CD4-positive, alpha-beta T cell treated with Interleukin-2 at 100 ng/mL for 4 hours (primary cell): Measurements from ENCODE around the gene SWSAP1.
"Not testable (repeated sequence)": the region's sequence is repeated elsewhere in the genome, so short reads cannot be mapped to it uniquely, and the experiment has no call there.

ENCODE experiments used
- DNase-seq: peaks from one replicate; pipeline ENCODE4 v3.0.0-alpha.2; 2020; ENCODE audit warnings: low spot score

Gene SWSAP1

DNA sequence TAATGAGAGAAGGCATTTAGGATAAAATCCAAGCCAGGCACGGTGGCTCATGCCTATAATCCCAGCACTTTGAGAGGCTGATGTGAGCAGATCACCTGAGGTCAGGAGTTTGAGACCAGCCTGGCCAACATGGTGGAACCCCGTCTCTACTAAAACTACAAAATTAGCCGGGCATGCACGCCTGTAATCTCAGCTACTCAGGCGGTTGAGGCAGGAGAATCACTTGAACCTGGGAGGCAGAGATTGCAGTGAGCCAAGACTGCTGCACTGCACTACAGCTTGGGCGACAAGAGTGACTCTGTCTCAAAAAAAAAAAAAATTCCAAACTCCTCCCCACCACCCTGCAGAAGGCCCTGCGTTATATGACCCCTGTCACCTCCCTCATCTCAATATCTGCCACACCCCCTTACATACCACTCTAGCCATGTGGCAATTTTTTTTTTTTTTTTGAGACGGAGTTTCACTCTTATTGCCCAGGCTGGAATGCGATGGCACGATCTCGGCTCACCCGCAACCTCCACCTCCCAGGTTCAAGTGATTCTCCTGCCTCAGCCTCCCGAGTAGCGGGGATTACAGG lies 4.9 kb downstream of the SWSAP1 start:
- not testable (repeated sequence) for DNase-seq

DNA sequence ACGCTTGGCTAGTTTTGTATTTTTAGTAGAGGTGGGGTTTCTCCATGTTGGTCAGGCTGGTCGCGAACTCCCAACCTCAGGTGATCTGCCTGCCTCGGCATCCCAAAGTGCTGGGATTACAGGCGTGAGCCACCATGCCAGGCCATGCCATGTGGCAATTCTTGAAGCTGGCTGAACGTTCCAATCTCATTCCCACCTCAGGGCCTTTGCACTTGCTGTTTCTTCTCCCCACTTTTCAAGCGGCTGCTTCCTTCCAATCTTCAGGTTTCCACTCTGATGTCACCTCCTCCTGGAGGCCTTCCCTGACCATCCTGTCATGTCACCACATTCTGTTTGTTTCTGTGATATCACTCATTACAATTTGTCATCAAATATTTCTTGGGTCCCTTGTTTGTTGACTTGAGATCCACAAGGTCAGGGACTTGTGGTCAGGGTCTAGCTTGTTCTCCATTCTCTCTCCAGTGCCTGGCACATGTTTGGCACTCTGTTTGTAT lies 5.4 kb downstream of the SWSAP1 start:
- DNase-seq, result no peak

DNA sequence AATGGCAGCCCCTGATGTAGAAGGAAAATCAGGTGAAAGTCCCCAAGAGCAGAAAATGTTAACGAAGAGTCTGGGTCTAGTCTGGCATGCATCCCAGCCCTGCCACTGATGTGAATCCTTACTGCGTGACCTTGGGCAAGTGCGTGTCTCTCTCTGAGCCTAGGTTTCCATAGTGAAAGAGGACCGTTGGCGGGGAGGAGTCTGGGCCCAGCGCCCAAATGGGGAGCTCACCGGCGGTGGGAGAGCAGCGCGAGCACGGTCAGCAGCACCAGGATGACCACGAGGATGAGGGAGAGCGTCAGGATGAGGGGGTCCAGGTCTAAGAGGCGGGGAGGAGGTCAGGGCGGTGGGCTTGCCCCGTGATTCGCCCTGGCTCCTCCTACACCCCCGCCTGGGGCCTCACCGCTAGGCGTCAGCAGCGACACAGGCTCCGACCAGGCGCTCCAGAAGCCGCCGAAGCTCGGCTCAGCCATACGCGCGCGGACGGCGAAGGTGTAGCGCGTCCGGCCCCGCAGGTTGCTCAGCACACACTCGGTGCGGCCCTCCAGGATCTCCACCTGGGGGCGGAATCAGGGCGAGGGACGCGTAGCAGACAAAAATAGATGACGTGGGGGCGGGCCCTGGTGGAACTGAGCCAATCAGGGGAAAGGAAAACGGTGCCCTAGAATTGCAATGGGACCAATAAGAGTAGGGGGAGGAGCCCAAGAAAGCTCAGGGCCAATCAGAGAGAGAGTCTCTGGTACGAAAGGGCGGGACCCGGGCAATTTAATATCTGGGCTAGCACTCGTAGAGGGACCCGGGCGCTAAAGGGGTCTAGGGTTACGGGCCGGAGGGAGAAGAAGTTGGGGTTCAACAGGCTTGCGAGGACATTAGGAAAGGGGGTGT lies 6.4 kb downstream of the SWSAP1 start:
- DNase-seq, result peak; percentile 99

DNA sequence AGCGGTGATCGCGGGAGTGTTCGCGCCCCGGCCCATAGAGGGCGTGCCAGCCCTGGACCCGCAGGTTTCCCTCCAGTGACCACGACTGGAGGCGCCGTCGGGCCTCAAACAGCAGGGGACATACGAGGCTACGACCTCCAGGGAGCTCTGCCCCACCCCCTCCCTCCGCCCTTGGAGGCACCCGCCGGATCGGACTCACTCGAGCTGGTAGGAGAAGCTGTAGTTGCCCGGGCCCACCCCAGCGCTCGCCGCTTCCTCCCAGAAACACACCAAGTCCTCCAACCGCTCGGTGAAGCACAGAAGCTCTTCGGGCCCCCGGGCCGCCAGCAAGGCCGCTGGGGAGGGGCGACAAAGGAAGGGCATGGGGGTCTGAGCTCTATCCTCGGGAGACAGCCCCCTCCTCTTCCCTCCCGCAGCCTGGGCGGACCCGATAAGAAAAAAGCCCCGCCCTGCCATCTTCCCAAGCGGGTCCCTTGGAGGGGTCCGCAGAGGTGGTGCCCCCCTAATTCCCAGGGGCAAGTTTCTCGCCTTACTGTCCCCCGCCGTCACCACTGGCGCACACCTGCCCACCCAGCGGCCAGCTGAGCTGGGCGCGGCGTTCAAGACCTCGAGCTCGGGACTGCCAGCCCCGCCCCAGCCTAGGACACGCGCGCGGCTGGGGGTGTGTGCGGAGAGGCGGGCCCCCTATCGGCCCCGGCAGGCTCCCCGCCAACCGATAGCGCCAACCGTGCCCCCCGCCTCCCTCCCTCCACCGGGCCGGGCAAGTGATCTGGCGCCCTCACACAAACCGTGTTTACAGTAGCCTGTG lies 8.6 kb downstream of the SWSAP1 start:
- peak; percentile 22 for DNase-seq

DNA sequence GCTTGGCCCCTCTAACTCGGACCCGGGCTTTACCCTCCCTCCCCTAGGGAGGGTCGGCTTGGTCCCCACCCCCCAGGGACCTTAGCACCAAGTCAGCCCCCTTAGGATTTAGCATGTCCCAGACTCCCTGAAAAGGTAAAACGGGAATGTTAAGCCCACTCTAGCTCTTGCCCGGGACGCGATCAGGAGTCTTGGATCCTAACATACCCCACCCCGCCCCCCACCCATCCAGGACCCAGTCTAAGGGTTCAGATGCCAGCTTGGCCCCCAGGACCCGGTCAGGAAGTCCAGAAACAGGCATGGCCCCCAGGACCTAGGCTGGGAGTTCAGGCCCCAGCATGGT lies 9.2 kb downstream of the SWSAP1 start:
- DNase-seq, result no peak

DNA sequence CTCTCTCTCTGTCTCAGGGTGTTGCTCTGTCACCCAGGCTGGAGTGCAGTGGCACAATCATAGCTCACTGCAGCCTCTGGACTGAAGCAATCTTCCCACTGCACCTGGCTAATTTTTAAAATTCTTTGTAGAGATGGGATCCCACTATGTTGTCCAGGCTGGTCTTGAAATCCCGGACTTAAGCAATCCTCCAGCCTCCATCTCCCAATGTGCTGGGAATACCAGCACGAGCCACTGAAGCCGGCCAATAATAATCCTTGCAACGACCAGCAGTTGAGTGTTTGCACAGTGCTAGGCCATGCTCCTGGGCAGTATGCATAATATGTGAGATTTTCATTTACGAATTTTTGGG lies 10.3 kb downstream of the SWSAP1 start:
- DNase-seq, result no peak

DNA sequence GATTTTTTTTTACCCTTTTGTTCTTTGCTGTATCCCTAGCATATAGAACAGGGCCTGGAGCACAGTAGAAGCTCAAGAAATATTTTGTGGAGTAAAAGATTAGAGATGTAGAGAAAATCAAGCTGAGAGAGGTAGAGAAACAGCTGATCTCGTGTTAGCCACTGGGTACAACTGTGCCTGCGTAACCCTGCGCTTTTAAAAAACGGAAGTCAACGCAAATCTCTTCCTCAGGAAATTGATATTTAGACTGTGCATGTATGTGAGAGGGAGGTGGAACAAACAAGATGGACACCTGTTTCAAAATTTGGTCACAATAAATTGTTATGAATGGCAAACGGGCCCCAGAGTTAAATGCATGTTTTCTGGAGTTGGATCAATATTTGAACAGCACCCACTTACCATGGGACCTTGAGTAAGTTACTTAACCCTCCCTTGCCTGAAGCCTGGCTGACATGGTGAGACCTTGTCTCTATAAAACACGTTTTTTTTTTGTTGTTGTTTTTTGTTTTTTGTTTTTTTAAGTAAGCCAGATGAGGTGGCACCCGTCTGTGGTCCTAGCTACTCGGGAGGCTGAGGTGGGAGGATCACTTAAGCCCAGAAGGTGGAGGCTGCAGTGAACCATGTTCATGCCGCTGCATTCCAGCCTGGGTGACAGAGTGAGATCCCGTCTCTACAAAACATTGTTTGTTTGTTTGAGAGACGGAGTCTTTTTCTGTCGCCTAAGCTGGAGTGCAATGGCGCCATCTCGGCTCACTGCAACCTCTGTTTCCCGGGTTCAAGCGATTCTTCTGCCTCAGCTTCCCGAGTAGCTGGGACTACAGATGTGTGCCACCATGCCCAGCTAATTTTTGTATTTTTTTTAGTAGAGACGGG lies 12.9 kb downstream of the SWSAP1 start:
- no peak for DNase-seq

DNA sequence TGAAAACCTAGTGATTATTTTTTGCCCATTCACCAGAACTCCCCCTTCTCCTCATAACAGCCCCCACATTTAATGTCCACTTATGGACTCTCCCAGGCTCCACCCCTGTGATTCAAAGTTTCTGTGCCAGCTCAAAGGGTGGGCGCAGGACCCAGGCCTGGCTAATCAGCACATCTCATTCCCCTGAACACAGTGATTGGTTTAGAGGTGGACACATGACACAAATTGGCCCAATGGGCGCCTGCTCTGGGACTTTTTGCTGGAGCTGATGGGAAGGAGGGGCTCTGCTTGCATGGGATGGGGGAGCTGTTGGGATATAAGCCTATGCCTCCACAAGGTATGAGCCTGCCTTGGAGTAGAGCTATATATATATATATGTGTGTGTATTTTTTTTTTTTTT lies 15.9 kb downstream of the SWSAP1 start:
- no peak for DNase-seq

DNA sequence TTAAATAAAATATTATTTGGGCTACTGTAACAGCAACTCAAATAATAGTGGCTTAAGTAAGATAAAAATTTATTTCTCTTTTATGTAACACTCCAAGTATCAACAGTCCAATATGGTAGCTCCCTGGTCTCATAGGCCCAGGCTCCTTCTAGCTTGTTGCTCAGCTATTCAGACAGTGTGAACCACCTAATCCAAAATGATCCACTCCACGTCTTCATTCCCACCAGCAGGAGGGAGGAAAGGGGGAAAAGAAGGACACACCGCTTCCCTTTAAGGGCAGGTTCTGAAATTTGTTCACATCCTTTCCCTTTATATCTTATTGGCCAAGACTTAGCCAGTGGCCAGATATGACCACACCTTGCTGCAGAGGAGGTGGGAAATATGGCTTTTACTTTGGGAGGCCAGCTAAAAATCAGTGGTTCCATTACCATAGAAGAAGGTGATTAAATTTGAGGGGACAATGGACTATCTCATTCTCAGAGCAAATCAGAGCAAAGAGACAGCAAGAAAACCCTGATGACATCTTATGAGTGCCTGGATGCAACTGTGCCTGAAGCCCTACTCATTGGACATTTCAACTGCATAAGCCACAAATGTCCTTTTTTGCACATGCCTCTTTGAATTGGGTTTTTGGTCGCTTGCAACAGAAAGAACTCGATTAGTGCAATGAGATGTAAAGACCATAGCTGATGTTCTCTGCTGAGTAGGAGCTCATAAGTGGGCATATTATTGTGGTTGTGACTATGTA lies 16.6 kb downstream of the SWSAP1 start:
- DNase-seq, result no peak

DNA sequence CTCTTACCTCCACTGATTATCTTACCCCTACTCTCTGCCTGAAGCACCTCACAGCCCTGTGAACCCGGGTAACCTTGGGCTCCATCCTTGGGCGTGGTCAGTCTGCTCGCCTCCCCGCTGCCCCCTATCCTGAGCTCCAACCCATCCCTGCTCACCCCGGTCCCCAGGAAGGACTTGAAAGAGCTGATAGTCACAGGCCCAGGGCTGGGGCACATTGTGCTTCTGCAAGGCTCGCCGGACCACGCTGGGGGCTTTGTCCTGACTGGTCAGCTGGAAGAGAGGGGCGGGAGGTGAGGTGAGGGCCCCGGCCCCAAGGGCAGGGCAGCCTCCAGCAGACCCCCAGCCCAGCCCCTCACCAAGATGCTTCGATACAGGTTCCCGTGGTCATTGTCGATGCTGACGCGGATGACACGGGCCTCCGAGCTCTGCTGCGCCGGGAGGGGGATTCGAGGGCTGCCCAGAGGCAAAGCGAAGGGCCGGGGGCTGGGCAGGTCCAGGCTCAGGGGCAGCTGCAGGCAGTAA lies 22.7 kb downstream of the SWSAP1 start:
- no peak for DNase-seq

DNA sequence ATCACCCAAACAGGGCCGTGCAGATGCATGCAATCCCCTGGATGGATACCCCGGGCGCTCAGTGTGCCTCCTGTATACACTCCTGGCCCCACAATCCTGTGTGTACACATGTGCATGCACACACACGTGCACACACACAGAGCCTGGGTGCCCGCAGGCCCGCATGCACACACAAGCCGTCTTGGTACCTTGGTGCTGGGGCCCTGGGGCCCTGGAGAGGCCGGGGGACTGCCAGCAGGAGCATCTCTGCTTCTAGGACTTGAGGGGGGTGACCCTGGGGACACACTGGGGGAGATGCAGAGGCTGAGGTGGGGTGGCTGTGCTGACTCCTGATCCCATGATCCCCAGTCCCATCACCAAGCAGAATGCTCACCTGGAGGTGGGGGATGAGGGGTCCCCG lies 25.2 kb downstream of the SWSAP1 start:
- no peak for DNase-seq

DNA sequence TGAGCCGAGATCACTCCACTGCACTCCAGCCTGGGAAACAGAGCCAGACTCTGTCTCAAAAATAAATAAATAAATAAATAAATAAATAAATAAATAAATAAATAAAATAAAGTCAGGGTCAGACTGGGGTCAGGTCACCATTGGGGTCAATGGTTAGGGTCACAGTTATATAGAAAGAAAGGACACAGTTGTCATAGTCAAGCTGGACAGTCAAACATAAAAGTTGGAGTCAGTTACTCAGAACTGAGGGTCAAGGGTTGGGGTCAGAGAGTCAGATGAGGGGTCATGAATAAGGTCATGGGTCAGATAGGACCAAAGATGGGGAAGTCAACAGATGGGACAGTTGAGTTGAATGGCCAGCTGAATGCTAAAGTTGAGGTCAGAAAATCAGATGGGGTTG lies 26.3 kb downstream of the SWSAP1 start:
- DNase-seq, result no peak

DNA sequence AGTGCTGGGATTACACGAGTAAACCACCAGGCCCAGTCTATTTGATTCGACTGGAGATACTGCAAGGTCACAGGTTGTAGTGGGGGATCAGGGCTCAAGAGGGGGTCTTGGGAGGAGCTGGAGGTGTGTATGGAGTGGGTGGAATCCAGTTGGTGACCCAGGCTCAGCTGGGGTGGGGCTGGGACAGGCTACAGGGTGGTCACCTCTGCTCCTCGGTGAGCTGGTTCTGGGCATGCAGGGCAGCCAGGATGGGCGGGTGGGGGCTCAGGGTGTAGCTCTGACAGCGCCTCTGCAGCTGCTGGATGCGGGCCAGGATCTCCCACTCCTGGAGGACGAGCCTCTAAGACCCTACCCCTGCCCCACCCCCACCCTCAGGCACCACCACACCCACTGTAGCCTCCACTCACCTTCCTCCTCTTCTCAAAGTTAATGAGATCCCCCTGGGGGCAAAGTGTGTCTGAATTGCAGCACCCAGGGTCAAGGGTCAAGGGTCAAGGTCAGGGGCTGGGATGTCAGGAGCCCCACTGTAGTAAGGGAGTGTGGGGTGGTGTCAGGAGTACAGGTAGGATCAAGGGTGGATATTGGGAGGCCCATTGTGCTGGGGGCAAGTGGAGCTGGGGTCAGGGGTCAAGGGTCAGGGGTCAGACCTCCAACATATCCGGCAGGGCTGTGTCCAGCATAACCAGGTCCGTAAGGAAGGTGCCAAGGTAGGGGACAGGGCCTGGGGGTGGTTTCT lies 27.5 kb downstream of the SWSAP1 start:
- no peak for DNase-seq

DNA sequence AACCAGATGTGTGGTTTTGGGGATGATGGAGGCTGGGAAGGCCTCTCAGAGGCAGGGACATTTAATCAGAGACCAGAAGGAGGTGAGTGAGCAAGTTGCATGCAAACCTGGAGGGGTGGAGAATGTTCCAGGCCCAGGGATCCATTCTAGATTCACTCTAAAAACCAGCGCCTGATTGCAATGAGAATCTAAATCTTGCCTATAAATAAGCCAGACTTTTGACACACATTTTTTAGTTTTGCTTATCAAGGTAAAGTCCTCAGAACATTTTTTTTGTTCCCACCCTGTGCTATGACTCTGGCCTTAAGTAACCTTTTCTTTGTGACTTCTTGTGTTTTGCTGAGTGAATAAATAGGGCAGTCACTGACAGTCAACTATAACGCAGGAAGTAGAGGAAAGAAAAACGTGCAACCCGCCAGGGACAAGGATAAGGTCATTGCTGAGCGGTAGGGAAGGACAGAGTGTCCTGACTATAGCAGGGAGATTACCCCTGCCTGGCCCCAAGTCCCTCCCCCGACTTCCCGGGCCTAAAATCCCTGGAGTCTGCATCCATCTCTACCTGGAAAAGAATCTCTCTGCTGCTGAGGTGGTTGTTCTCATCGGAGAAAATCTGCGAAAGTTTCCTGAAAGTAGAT lies 30.2 kb downstream of the SWSAP1 start:
- DNase-seq, result no peak

DNA sequence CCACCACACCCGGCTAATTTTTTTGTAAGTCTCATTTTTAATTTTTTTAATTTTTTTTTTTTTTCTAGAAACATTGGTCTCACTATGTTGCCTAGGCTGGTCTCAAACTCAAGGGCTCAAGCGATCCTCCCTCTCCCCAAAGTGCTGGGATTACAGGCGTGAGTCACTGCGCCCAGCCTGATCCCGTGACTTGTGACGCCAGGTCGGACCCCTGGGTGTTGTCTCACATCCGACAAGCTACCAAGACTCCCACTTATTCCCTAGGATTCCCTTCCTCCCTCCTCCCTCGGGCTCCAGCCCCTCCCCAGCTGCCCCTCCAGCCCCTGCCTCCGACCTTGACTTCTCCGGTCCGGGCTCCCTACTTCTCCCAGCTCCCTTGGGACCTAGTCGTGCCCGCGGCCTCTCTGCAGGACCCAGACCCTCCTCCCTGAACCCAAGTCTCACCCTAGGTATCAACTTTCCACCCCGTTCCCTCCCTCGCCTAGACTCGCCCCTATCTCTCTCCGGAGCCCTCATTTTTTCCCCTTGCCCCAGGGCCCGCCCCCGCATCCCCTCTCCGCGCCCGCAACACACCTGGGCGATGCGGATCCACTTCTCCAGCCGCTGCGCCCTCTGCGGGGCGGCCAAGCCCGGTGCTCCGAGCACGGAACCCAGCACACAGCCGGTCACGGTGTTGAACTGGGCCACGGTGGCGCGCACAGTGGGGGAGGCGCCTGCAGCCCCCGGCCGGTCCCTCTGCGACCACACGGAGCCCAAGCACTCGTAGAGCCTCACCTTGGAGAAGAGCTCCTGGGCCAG lies 31.6 kb downstream of the SWSAP1 start:
- DNase-seq, result no peak

DNA sequence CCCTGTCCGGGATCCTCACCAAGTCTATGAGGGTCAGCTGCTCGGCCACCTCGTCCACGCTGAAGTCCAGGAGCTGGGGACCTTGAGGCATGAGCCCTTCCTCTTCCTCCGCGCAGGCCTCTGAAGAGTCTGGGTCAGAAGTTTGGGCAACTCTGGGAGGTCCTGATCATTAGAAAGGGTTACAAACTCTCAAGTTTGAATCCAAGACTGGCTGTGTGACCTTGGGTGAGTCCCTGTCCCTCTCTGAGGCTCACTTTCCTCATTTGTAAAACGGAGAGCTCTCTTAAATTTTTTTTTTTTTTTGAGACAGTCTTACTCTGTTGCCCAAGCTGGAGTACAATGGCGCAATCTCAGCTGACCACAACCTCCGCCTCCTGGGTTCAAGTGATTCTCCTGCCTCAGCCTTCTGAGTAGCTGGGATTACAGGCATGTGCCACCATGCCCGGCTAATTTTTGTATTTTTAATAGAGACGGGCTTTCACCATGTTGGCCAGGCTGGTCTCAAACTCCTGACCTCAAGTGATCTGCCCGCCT lies 32.3 kb downstream of the SWSAP1 start:
- DNase-seq, result not testable (repeated sequence)

DNA sequence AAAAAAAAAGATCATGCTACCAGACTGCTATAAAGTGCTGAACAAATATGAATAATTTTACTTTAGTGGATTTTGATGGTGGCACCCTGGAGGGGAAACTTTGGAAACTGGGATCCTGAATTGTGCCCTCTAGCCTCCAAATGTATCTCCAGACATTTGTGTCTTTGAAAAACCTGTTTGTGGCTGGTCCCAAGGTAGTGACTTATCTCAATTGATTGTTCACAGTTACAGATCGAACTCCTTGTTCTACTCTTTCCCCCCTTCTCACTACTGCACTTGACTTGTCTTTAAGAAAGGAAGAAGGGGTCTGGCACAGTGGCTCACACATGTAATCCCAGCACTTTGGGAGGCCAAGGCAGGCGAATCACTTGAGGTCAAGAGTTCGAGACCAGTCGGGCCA lies 34.1 kb downstream of the SWSAP1 start:
- no peak for DNase-seq

DNA sequence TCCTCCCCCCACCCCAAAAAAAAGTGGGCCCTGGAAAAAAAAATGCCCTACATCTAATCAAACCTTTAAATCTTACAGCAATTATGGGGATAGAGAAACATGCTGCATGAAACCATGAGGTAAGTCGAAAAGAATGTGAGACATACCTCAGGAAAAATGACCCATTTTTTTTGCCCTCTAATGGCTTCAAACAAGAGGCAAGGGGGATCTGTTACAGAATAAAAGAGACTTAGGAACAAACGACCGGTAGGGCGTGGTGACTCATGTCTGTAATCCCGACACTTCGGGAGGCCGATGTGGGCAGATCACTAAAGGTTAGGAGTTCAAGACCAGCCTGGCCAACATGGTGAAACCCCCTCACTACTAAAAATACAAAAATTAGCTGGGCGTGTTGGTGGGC lies 36.2 kb downstream of the SWSAP1 start:
- DNase-seq, result no peak

DNA sequence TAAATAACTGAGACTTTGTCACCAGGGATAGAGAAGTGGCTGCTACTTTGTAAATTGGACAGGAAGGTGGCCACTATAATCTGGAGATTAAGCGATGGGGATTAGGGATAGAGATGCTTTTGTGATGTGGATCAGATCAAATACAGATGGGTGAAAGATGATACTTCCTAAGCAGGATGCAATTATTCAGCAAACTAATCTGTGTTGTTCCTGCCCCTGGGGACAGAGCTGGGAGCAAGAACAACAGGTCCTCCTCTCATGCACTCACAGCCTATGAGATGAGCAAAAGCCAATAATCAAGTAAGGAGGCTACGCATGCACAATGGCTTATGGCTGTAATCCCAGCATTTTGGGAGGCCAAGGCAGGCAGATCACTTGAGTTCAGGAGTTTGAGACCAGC lies 40.1 kb downstream of the SWSAP1 start:
- no peak for DNase-seq
